Measurements from ENCODE around the gene ITGA8.
"Not testable (repeated sequence)": the region's sequence is repeated elsewhere in the genome, so short reads cannot be mapped to it uniquely, and the experiment has no call there.

The ITGA8 gene

DNA sequence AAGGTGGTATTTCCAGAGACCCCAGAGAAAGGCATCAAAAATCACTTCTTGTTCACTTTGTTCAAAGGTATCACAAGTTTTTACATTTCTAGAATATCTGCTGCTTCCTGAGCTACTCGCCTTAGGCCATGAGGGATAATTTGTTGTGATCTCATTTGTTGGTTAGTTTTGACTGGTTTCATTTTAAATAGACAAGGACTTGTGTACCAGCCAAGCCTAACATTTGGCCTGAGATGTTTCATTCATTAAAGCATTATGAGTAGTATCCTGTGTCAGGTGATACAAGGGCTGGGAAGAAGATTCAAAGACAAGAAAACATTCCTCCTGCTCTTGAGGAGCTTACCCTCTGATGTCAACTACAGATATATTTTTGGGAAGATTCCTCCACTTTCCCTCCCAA, 178.3 kb downstream of the ITGA8 start:
- no peak overlapping the region for H3K4me3 ChIP-seq (ENCODE audit: control insufficient read depth, low read depth, low read length)
- no peak for DNase-seq (ENCODE audit: low read depth)
- TF ChIP-seq, protein P1, sequence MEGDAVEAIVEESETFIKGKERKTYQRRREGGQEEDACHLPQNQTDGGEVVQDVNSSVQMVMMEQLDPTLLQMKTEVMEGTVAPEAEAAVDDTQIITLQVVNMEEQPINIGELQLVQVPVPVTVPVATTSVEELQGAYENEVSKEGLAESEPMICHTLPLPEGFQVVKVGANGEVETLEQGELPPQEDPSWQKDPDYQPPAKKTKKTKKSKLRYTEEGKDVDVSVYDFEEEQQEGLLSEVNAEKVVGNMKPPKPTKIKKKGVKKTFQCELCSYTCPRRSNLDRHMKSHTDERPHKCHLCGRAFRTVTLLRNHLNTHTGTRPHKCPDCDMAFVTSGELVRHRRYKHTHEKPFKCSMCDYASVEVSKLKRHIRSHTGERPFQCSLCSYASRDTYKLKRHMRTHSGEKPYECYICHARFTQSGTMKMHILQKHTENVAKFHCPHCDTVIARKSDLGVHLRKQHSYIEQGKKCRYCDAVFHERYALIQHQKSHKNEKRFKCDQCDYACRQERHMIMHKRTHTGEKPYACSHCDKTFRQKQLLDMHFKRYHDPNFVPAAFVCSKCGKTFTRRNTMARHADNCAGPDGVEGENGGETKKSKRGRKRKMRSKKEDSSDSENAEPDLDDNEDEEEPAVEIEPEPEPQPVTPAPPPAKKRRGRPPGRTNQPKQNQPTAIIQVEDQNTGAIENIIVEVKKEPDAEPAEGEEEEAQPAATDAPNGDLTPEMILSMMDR (IDR thresholded peaks at IDR 0.05; ENCODE audit: control insufficient read depth, insufficient read depth, low read depth, low read length, missing control alignments), result no peak

DNA sequence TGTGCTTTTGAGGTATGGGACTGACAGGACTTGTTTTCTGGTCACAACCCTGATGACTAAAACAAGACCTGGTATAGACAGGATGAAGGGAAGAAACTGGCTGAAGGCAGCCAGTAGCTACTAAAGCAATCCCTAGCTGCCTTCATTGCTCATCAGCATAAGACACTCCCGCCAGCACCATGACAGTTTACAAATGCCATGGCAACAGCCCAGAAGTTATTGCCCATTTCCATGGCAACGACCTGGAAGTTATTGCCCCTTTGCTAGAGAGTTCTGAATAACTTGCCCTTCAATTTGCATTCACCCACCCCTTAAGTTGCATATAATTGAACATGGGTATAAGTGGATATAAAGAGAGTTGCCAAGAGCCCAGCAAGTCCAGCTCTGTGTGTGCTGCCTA, 179.0 kb downstream of the ITGA8 start:
- TF ChIP-seq, protein P1 (IDR thresholded peaks at IDR 0.05; ENCODE audit: control insufficient read depth, insufficient read depth, low read depth, low read length, missing control alignments), result no peak
- no peak for DNase-seq (ENCODE audit: low read depth)
- H3K4me3 ChIP-seq (ENCODE audit: control insufficient read depth, low read depth, low read length), result no peak overlapping the region

DNA sequence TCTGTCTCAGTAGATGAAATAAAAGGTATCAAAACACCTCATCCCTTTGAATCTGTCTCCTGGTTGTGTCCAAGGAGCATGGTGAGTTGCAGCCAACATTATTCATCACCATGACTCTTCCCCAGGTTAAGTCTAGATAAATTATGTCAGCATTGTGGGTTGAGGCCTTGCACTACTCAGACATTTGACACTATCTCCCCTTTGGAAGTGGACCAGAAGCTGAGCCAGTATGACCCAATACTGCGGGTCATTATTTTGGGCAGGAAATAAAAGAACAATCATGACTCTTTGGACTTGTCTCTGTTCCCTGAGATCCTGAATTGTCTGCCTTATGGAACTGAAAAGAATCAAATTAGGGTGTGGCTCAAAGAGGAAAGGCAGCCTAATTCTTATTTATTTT, 180.5 kb downstream of the ITGA8 start:
- H3K4me3 ChIP-seq (ENCODE audit: control insufficient read depth, low read depth, low read length), result no peak overlapping the region
- TF ChIP-seq, protein P1 (IDR thresholded peaks at IDR 0.05; ENCODE audit: control insufficient read depth, insufficient read depth, low read depth, low read length, missing control alignments), result no peak
- DNase-seq (ENCODE audit: low read depth), result no peak

DNA sequence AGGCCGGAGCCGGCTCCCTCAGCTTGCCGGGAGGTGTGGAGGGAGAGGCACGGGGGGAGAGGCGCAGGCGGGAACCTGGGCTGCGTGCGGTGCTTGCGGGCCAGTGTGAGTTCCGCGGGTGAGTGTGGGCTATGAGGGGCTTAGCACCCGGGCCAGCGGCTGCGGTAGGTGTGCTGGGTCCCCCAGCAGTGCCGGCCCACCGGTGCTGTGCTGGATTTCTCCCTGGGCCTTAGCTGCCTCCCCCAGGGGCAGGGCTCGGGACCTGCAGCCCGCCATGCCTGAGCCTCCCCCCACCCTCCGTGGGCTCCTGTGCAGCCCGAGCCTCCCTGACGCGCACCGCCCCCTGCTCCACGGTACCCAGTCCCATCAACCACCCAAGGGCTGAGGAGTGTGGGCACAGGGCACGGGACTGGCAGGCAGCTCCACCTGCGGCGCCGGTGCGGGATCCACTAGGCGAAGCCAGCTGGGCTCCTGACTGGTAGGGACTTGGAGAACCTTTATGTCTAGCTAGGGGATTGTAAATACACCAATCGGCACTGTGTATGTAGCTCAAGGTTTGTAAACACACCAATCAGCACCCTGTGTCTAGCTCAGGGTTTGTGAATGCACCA, 184.7 kb downstream of the ITGA8 start:
- not testable (repeated sequence) for H3K4me3 ChIP-seq (ENCODE audit: control insufficient read depth, low read depth, low read length); DNase-seq (ENCODE audit: low read depth)

DNA sequence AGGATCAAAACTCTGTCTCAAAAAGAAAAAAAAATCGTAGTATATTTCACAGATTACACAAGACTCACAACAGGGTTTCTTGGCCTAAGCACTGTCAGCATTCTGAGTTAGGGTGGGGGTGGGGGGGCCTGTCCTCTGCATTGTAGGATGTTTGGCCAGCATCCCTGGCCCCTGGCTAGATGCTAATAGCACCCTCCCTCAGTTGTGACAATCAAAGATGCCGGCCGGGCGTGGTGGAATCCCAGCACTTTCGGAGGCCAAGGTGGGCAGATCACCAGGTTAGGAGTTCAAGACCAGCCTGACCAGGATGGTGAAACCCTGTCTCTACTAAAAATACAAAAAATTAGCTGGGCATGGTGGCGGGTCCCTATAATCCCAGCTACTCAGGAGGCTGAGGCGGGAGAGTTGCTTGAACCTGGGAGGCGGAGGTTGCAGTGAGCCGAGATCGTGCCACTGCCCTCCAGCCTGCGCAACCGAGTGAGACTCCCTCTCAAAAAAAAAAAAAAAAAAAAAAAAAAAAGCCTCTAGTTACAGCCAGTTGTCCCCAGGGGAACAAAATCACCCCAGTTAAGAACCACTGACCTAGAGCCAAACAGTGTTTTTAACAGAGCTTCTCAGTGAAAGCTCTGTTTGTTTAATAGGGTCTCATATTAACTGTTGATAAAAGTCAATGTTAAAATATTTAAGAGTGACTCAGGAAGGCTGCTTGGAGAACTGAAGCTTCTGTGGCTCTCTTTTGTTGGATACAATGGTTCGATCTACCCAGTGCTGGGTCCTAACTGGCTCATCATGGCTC, 187.6 kb downstream of the ITGA8 start:
- DNase-seq (ENCODE audit: low read depth), result no peak
- no peak overlapping the region for H3K4me3 ChIP-seq (ENCODE audit: control insufficient read depth, low read depth, low read length)
- TF ChIP-seq, protein P1 (IDR thresholded peaks at IDR 0.05; ENCODE audit: control insufficient read depth, insufficient read depth, low read depth, low read length, missing control alignments), result no peak

DNA sequence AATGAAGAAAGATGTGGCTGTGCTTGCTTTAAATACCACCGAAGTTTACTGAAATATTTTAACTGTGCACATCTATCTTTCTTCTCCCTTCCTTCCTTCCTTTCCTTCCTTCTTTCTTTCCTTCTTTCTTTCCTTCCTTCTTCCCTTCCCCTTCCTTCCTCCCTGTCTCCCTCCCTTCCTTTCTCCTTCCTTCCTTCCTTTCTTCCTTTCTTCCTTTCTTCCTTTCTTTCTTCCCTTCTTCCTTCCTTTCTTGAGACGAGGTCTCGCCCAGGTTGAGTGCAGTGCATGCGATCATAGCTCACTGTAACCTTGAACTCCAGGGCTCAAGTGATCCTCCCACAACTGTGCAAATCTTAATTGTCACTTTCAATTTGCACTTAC, 190.9 kb downstream of the ITGA8 start:
- DNase-seq (ENCODE audit: low read depth), result no peak
- H3K4me3 ChIP-seq (ENCODE audit: control insufficient read depth, low read depth, low read length), result no peak overlapping the region
- TF ChIP-seq, protein P1 (IDR thresholded peaks at IDR 0.05; ENCODE audit: control insufficient read depth, insufficient read depth, low read depth, low read length, missing control alignments), result no peak

DNA sequence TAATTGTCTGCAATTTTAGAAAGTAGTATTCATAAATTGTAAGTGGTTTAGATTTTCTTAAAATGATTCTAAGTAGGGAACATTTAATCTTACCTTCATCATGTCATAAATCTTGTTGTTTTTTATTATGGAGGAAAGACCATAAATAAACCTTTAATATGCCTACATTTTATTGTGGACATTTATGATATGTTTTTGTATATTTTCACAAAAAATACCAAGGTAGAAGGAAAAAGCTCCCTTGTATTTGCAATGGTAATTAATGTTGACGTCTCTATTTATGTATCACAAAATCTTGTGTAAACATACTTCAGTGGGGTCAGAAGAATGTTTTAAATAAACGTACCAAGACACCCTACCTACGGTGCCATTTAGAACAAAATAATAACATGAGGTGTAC, 193.0 kb downstream of the ITGA8 start:
- no peak for DNase-seq (ENCODE audit: low read depth)
- H3K4me3 ChIP-seq (ENCODE audit: control insufficient read depth, low read depth, low read length), result no peak overlapping the region
- TF ChIP-seq, protein P1 (IDR thresholded peaks at IDR 0.05; ENCODE audit: control insufficient read depth, insufficient read depth, low read depth, low read length, missing control alignments), result no peak
